Subcutaneous abdominal adipose tissue (tissue), 5 donors: ENCODE data around the gene LETM1.

Source experiments
- H3K27ac ChIP-seq: one replicate; pipeline ENCODE4 v1.7.0; 2013; ENCODE audit warnings: low read depth, mild to moderate bottlenecking, inconsistent platforms, low read length, moderate library complexity
- H3K27me3 ChIP-seq, 5 donors: one replicate each; pipeline ENCODE4 v1.7.0; 2013; ENCODE audit warnings: low read length in 5 of 5, inconsistent platforms in 1 of 5; ENCODE audit not compliant: control insufficient read depth in 5 of 5, insufficient read depth in 4 of 5
- H3K36me3 ChIP-seq, 5 donors: one replicate each; pipeline ENCODE4 v1.7.0; 2013; ENCODE audit warnings: low read length in 5 of 5; ENCODE audit not compliant: control insufficient read depth in 5 of 5, insufficient read depth in 5 of 5
- H3K4me1 ChIP-seq, 5 donors: one replicate each; pipeline ENCODE4 v1.7.0; 2013; ENCODE audit warnings: low read length in 5 of 5, mild to moderate bottlenecking in 3 of 5, moderate library complexity in 1 of 5; ENCODE audit not compliant: control insufficient read depth in 5 of 5, insufficient read depth in 5 of 5
- H3K4me3 ChIP-seq, 5 donors: one replicate each; pipeline ENCODE4 v1.7.0; 2013; ENCODE audit warnings: low read length in 5 of 5, low read depth in 1 of 5
- H3K9ac ChIP-seq, 5 donors: one replicate each; pipeline ENCODE4 v1.7.0; 2013; ENCODE audit warnings: low read length in 5 of 5, mild to moderate bottlenecking in 4 of 5, moderate library complexity in 3 of 5
- H3K9me3 ChIP-seq, 5 donors: one replicate each; pipeline ENCODE4 v1.7.0; 2013; ENCODE audit warnings: low read length in 5 of 5; ENCODE audit not compliant: control insufficient read depth in 5 of 5
- donor health status: healthy.
- donor health status: healthy.
- donor health status: healthy.
- donor health status: healthy.
- donor health status: healthy.

Gene LETM1

DNA sequence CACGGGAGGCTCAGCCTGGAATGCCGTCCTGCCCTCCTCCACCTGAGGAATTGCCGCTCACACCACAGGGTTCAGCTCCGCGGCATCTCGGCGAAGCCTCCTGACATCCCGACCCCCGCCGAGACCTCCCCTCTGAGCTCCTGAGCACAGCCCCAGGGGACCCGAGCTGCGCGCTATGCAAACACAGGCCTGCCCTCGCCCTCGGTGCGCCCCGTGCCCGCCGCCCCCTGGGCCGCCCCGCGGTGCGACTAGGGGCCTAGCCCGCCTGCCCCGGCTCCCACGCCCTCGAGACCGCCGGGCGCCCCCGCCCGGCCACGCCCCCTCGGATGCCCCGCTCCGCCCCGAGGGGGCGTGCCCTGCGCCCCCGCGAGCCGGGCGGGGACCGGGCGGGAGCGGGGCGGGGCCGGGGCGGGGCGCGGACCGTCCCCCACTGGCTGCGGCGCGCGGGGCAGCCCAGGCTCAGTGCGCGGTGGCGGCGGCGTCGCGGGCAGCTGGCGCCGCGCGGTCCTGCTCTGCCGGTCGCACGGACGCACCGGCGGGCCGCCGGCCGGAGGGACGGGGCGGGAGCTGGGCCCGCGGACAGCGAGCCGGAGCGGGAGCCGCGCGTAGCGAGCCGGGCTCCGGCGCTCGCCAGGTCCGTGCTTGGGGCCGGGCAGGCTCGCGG lies 63.0 kb downstream of the LETM1 start, which contains the start of gene FGFR3:
Gene FGFR3, plus strand, starts transcription at position 462 of the 664 bp plus-strand sequence. CDS start 642 bp downstream, outside the sequence.
- no peaks in the 10 kb centered on the region for H3K36me3 ChIP-seq
- H3K9me3 ChIP-seq: no peaks in the 10 kb centered on the region
- H3K27ac ChIP-seq: no peak within 1 kb of the TSS
- H3K4me3 ChIP-seq: peak within 1 kb of the TSS in 4 of 5 donors; percentile 17 to 53 (median 42)
- peaks cover 0 to 19% (median 15%) of the 10 kb centered on the region in 5 donors for H3K4me1 ChIP-seq
- no peak within 1 kb of the TSS for H3K9ac ChIP-seq
- H3K27me3 ChIP-seq: peaks cover 31 to 42% (median 34%) of the 10 kb centered on the region in 5 donors

DNA sequence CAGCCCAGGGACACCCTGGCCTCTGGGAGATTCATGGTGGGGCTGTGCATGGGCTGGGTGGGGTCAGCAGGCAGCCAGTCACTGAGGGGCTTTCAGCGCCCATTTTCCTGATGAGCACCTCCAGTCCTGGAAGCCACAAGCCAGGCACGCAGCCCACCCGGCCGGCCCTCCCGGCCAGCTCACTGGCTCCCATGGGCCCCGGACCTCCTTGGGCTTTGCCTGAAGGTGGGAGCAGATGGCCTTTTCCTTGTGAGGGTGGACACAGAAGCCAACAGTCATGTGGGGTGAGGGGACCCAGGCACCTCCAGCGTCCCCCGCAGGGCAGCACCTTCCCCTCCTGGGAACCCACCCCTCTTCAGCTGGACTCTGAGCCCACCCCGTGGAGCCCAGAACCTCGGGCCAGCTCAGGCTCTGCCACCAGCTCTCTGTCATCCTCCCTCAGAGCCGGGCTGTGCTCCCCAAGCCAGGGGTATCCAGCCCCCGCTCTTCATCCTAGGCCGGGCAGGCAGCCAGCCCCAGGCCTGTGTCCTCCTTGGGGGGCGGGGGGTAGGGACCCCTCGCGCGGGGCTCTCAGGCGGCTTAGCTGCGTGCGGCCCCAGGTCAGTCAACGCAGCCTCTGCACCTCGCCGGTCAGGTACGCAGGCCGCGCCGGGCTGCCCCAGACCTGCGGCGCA lies 63.7 kb downstream of the LETM1 start:
- H3K9ac ChIP-seq: no peak overlapping the region
- peak overlapping the region in 1 of 5 donors; percentile 34 for H3K4me3 ChIP-seq
- H3K4me1 ChIP-seq: peaks cover 0 to 19% (median 15%) of the 10 kb centered on the region in 5 donors
- H3K36me3 ChIP-seq: no peaks in the 10 kb centered on the region
- peaks cover 24 to 38% (median 31%) of the 10 kb centered on the region in 5 donors for H3K27me3 ChIP-seq
- H3K9me3 ChIP-seq: no peaks in the 10 kb centered on the region
- no peak overlapping the region for H3K27ac ChIP-seq

DNA sequence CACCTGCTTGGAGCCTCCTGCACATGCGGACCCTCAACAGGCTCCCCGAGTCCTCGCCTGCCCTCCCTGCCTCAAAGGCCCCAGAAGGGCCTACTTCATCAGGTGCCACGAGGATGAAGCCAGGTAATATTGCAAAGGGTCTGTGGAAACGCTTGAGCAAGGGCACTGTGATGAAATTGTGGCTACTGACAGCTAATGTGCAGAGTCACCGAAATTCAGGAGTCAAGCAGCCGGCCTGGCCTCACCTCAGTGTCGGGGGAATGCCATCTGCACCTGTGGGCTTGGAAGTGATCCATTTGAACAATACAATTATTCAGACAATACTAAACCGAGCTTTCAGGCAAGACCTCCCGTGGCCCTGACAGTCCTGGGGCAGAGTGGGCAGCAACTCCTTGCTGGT lies 66.0 kb downstream of the LETM1 start:
- peaks cover 5 to 19% (median 14%) of the 10 kb centered on the region in 5 donors for H3K27me3 ChIP-seq
- no peaks in the 10 kb centered on the region for H3K36me3 ChIP-seq
- no peaks in the 10 kb centered on the region for H3K9me3 ChIP-seq
- H3K9ac ChIP-seq: no peak overlapping the region
- H3K27ac ChIP-seq: no peak overlapping the region
- no peak overlapping the region for H3K4me3 ChIP-seq
- H3K4me1 ChIP-seq: peaks cover 0 to 20% (median 17%) of the 10 kb centered on the region in 5 donors

- Histone ChIP-seq H3K4me3 (no peak overlapping the region), H3K36me3 (no peaks in the 10 kb centered on the region), H3K27ac (no peak overlapping the region), H3K9ac (no peak overlapping the region), H3K4me1 (peaks cover 0 to 20% (median 20%) of the 10 kb centered on the region in 5 donors), H3K9me3 (no peaks in the 10 kb centered on the region), H3K27me3 (peaks cover 5 to 18% (median 11%) of the 10 kb centered on the region in 5 donors)
Observed at GRCh38 chr4:1789552-1789951, 66.4 kb downstream of the LETM1 start.

DNA sequence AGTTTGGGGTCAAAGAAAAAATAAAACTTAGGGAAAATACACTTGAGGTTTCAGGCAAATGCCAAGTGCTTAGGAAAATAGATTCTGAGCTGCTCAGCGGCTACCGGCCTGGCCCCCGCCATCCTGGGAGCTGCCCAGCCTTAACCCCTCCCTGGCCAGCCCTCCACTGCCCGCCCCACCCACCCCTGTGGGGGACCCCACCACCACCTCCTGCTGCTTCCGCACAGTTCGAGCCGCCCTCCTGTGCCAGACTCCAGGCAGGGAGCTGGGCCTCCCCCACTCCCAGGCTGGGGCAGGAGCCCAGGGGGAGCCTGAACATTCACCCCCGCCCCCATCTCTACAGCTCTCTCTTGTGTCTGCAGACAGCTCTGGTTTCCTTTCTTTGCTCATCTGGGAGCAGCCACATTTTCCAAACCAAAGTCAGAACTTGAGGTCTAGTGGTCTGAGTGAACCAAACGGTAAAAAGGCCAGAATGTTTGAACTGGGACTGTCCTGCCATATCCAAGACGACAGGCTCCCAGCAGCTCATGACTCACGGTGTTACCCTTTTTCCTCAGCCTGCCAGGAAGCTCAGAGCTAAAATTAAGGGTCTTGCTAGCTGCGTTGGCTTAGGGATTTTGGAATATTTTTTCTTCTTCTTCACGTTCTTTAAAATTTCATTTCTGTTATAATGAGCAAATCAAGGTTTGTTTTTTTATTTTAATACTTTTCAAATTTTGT lies 67.5 kb downstream of the LETM1 start:
- Histone ChIP-seq H3K9me3 (peaks cover 0 to 2% (median 0%) of the 10 kb centered on the region in 5 donors), H3K36me3 (no peaks in the 10 kb centered on the region), H3K4me1 (peaks cover 0 to 13% (median 12%) of the 10 kb centered on the region in 5 donors), H3K4me3 (no peak overlapping the region), H3K27me3 (peaks cover 0 to 10% (median 6%) of the 10 kb centered on the region in 5 donors), H3K9ac (no peak overlapping the region), H3K27ac (no peak overlapping the region)

DNA sequence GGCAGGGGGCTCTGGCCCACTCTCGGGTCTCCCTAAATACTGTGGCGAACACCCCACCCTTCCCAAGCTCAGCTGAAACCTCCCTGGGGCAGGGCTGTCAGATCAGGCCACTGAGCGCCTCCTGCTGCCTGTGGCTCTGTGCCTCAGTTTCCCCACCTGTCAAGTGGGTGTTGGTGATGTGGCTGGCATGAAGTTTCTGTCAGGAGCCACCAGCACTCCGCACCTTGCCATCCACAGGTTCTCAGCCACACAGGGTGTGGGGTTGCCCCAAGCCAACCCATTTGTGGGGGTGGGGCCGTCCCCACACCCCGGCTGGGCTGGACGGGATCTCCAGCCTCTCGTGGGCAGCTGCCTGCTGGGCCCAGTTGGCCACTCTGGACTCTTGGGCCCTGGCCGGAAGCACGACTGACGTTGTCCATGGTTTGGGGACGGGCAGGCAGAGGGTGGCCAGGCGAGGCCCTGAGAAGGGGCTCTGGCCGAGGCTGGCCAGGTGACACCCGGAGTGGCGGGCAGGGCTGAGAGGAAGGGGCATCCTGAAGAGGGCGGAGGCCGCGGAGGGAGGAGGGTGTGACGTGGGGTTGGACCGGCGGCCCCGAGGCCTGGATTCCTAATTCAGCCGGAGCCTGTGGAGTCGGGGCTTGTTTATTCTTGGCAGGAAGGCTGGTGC lies 68.4 kb downstream of the LETM1 start:
- Histone ChIP-seq H3K27ac (no peak overlapping the region), H3K4me1 (peaks cover 0 to 9% (median 8%) of the 10 kb centered on the region in 5 donors)

DNA sequence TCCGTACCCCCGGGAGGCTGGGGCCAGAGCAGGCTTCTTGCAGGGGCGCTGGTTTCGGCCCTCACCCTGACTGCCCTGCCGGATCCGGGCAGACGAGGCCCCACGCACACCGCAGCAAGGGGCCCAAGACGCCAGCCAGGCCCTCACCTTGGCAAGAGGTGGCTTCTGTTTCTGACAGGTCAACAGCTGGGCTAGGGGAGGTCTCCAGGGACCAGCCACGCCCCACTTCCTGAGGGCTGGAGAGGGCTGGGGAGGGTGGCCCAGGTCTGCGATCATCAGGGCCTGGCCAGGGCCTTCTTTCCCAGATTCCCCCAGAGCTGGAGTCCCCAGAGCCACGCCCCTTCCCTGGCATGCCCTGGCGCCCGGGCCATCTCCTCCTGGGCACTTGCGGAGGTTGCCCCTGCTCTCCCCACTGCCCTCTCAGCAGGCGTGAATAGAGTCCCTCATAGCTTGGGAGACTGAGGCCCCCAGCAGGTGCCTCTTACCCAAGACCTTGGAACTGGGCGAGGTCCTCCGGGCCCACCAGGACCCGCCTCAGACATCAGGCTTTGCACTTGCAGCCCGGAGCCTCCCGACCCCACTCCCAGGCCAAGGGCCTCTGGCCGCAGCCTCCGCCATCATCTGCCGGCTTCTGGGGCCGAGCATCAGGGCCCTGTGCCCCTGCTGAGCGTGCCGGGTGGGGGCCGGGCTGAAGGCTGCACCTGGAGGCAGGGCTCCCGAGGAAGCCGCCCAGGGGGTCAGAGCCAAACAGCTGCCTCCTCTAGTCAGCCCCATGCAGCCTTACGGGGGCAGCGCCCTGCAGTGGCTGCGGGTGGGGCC lies 69.2 kb downstream of the LETM1 start:
- Histone ChIP-seq H3K27me3 (peaks cover 0 to 9% (median 2%) of the 10 kb centered on the region in 5 donors), H3K4me1 (peaks cover 0 to 9% (median 8%) of the 10 kb centered on the region in 5 donors), H3K9ac (no peak overlapping the region), H3K9me3 (peaks cover 0 to 2% (median 0%) of the 10 kb centered on the region in 5 donors), H3K27ac (no peak overlapping the region), H3K36me3 (no peaks in the 10 kb centered on the region), H3K4me3 (no peak overlapping the region)

More for the DNA sequence above, 68.4 kb downstream of the LETM1 start:
- Histone ChIP-seq H3K36me3 (no peaks in the 10 kb centered on the region), H3K9ac (no peak overlapping the region), H3K27me3 (peaks cover 0 to 10% (median 5%) of the 10 kb centered on the region in 5 donors), H3K9me3 (peaks cover 0 to 2% (median 0%) of the 10 kb centered on the region in 5 donors), H3K4me3 (no peak overlapping the region)

- H3K9ac ChIP-seq: no peak overlapping the region
- peaks cover 0 to 2% (median 0%) of the 10 kb centered on the region in 5 donors for H3K9me3 ChIP-seq
- H3K4me3 ChIP-seq: no peak overlapping the region
- peaks cover 0 to 4% (median 0%) of the 10 kb centered on the region in 5 donors for H3K27me3 ChIP-seq
- H3K4me1 ChIP-seq: peaks cover 0 to 9% (median 8%) of the 10 kb centered on the region in 5 donors
- no peaks in the 10 kb centered on the region for H3K36me3 ChIP-seq
- H3K27ac ChIP-seq: no peak overlapping the region
Observed at GRCh38 chr4:1785592-1785991, 70.4 kb downstream of the LETM1 start.
